Neural progenitor cell (in vitro differentiated cells): ENCODE results near the gene ARHGAP4. TPM values are rescaled to one million over a fixed set of nuclear protein-coding genes. Genes with fewer than 3 reads are reported as not detected.

ENCODE experiments used
- DNase-seq: peaks from one replicate; pipeline ENCODE4 v3.0.0-alpha.2; 2016; ENCODE audit warnings: low spot score
- H2AFZ ChIP-seq: fragments of 200-600 bp; sonication (generic); replicated peaks from 2 replicates; pipeline ENCODE4 v1.6.1; 2016; ENCODE audit warnings: antibody characterized with exemption
- H3F3A ChIP-seq: fragments of 200-600 bp; sonication (generic); 2 replicates; pipeline ENCODE4 v1.6.1; 2016; ENCODE audit warnings: antibody characterized with exemption, low read depth
- H3K27ac ChIP-seq: fragments of 200-600 bp; sonication (generic); 2 replicates; pipeline ENCODE4 v1.5.1; 2016; ENCODE audit warnings: mild to moderate bottlenecking
- H3K27me3 ChIP-seq: fragments of 200-600 bp; sonication (generic); 2 replicates; pipeline ENCODE4 v1.6.1; 2016; ENCODE audit warnings: mild to moderate bottlenecking, moderate library complexity
- H3K36me3 ChIP-seq: fragments of 200-600 bp; sonication (generic); 2 replicates; pipeline ENCODE4 v1.5.1; 2016
- H3K4me1 ChIP-seq: fragments of 200-600 bp; sonication (generic); 2 replicates; pipeline ENCODE4 v1.6.1; 2016; ENCODE audit warnings: mixed run types
- H3K4me2 ChIP-seq: fragments of 200-600 bp; sonication (generic); 2 replicates; pipeline ENCODE4 v1.6.1; 2016
- H3K4me3 ChIP-seq: fragments of 200-600 bp; sonication (generic); 2 replicates; pipeline ENCODE4 v1.5.1; 2016
- H3K79me2 ChIP-seq: fragments of 200-600 bp; sonication (generic); 2 replicates; pipeline ENCODE4 v1.6.1; 2016; ENCODE audit warnings: low read depth
- H3K9ac ChIP-seq: fragments of 200-600 bp; sonication (generic); 2 replicates; pipeline ENCODE4 v1.6.1; 2016
- H3K9me3 ChIP-seq: fragments of 200-600 bp; sonication (generic); 2 replicates; pipeline ENCODE4 v1.5.1; 2016; ENCODE audit warnings: low read depth
- H4K20me1 ChIP-seq: fragments of 200-600 bp; sonication (generic); 2 replicates; pipeline ENCODE4 v1.6.1; 2016; ENCODE audit warnings: low read depth
- H3K27ac Mint-ChIP-seq: 3 replicates; pipeline ENCODE4 v1.8.0; 2021; ENCODE audit warnings: mixed read lengths
- H3K27me3 Mint-ChIP-seq: 2 replicates; pipeline ENCODE4 v1.8.0; 2022; ENCODE audit warnings: low read depth, mild to moderate bottlenecking, inconsistent platforms, moderate library complexity, mixed read lengths; ENCODE audit not compliant: insufficient read depth
- H3K36me3 Mint-ChIP-seq: 3 replicates; pipeline ENCODE4 v1.8.0; 2021; ENCODE audit warnings: mixed read lengths
- H3K4me1 Mint-ChIP-seq: 3 replicates; pipeline ENCODE4 v1.8.0; 2021; ENCODE audit warnings: mixed read lengths
- H3K4me3 Mint-ChIP-seq: 3 replicates; pipeline ENCODE4 v1.8.0; 2021; ENCODE audit warnings: mild to moderate bottlenecking, moderate library complexity, mixed read lengths
- H3K9me3 Mint-ChIP-seq: 3 replicates; pipeline ENCODE4 v1.8.0; 2020; ENCODE audit warnings: mixed read lengths
- EZH2 ChIP-seq: fragments of 200-600 bp; sonication (generic); IDR thresholded peaks from 2 replicates; pipeline ENCODE4 v1.6.1; 2017; ENCODE audit warnings: antibody characterized with exemption, mild to moderate bottlenecking, moderate library complexity
- EZH2phosphoT487 ChIP-seq: fragments of 200-600 bp; sonication (generic); IDR thresholded peaks from 2 replicates; pipeline ENCODE4 v1.6.1; 2017; ENCODE audit warnings: antibody characterized with exemption
- total RNA-seq: library from RNA; depleted of rRNA; stranded (reverse); fragments of >200 nt; gene quantifications from 2 replicates; pipeline ENCODE4 v1.2.3, GENCODE V29; 2015; ENCODE audit warnings: low replicate concordance
- TF ChIP-seq, protein P1 (sequence below): fragments of 200-600 bp; sonication (generic); IDR thresholded peaks from 2 replicates; pipeline ENCODE4 v1.5.1; 2017; ENCODE audit warnings: antibody characterized with exemption, mild to moderate bottlenecking

The ARHGAP4 gene
- total RNA-seq, 1 donor from 2014 or later = 5.1 TPM

DNA sequence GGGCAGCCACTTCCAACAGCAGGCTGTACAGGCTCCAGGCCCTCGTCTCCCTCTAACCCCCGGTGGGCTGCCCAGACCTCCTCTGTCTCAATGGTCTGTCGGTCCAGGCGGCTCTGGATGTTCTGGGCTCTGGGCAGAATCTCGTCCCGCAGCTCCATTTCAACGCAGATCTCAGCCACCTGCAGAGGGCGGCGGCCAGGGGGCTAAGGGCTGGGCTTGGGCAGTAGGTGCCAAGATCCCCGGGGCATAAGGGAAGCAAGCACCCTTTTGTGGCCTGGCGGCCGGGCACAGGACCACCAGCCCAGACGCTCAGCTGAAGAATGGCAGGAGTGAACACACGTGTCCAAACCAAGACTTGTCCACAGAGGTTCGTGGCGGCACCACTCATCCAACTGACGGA lies 12.4 kb downstream of the ARHGAP4 start:
- H3K9ac ChIP-seq = no peak overlapping the region
- H4K20me1 ChIP-seq = no peaks in the 10 kb centered on the region
- H3K27me3 ChIP-seq = no peaks in the 10 kb centered on the region
- H3K36me3 Mint-ChIP-seq = no peaks in the 10 kb centered on the region
- no peaks in the 10 kb centered on the region for H3K9me3 ChIP-seq
- no peaks in the 10 kb centered on the region for H3F3A ChIP-seq
- no peak overlapping the region for H3K4me3 ChIP-seq
- no peak overlapping the region for H2AFZ ChIP-seq
- H3K4me1 ChIP-seq = no peaks in the 10 kb centered on the region
- no peak overlapping the region for H3K27ac Mint-ChIP-seq
- no peak overlapping the region for H3K4me3 Mint-ChIP-seq
- H3K27ac ChIP-seq = no peak overlapping the region
- peaks cover 8% of the 10 kb centered on the region for H3K4me1 Mint-ChIP-seq
- no peaks in the 10 kb centered on the region for H3K79me2 ChIP-seq
- no peaks in the 10 kb centered on the region for H3K36me3 ChIP-seq
- H3K9me3 Mint-ChIP-seq = peaks cover 26% of the 10 kb centered on the region
- no peak for TF ChIP-seq EZH2phosphoT487
- TF ChIP-seq EZH2 = no peak
- TF ChIP-seq, protein P1, sequence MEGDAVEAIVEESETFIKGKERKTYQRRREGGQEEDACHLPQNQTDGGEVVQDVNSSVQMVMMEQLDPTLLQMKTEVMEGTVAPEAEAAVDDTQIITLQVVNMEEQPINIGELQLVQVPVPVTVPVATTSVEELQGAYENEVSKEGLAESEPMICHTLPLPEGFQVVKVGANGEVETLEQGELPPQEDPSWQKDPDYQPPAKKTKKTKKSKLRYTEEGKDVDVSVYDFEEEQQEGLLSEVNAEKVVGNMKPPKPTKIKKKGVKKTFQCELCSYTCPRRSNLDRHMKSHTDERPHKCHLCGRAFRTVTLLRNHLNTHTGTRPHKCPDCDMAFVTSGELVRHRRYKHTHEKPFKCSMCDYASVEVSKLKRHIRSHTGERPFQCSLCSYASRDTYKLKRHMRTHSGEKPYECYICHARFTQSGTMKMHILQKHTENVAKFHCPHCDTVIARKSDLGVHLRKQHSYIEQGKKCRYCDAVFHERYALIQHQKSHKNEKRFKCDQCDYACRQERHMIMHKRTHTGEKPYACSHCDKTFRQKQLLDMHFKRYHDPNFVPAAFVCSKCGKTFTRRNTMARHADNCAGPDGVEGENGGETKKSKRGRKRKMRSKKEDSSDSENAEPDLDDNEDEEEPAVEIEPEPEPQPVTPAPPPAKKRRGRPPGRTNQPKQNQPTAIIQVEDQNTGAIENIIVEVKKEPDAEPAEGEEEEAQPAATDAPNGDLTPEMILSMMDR = no peak
- DNase-seq = no peak
- H3K4me2 ChIP-seq = no peak overlapping the region
- H3K27me3 Mint-ChIP-seq = no peaks in the 10 kb centered on the region

DNA sequence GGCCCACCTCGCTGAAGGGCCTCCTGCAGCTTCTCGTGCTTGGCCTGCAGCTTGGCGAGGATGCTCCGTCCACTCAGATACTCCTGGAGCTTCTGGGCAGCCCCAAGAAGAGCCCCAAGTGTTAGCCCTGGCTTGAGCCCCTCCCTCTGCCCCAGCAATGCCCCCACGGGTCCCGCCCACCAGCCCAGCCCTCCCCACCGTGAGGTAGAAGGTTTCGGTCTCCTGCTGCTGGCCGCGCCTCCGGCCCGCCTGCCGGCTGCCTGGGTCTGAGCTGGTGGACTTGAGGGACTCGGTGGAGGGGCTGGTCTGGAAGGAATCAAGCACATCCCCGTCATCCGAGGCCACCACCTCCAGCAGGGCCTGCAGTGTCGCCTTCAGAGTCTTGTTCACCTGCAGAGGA lies 12.9 kb downstream of the ARHGAP4 start:
- no peaks in the 10 kb centered on the region for H3K4me1 ChIP-seq
- no peaks in the 10 kb centered on the region for H3K79me2 ChIP-seq
- no peaks in the 10 kb centered on the region for H4K20me1 ChIP-seq
- H3K27me3 ChIP-seq = no peaks in the 10 kb centered on the region
- no peak for TF ChIP-seq EZH2phosphoT487
- TF ChIP-seq EZH2 = no peak
- TF ChIP-seq, protein P1 = no peak
- no peak overlapping the region for H3K27ac ChIP-seq
- no peaks in the 10 kb centered on the region for H3K36me3 Mint-ChIP-seq
- peaks cover 8% of the 10 kb centered on the region for H3K4me1 Mint-ChIP-seq
- no peak overlapping the region for H3K4me3 ChIP-seq
- H3K36me3 ChIP-seq = no peaks in the 10 kb centered on the region
- no peak overlapping the region for H2AFZ ChIP-seq
- peaks cover 26% of the 10 kb centered on the region for H3K9me3 Mint-ChIP-seq
- no peaks in the 10 kb centered on the region for H3F3A ChIP-seq
- no peaks in the 10 kb centered on the region for H3K27me3 Mint-ChIP-seq
- H3K4me3 Mint-ChIP-seq = no peak overlapping the region
- no peaks in the 10 kb centered on the region for H3K9me3 ChIP-seq
- no peak for DNase-seq
- no peak overlapping the region for H3K4me2 ChIP-seq
- H3K27ac Mint-ChIP-seq = no peak overlapping the region
- no peak overlapping the region for H3K9ac ChIP-seq

DNA sequence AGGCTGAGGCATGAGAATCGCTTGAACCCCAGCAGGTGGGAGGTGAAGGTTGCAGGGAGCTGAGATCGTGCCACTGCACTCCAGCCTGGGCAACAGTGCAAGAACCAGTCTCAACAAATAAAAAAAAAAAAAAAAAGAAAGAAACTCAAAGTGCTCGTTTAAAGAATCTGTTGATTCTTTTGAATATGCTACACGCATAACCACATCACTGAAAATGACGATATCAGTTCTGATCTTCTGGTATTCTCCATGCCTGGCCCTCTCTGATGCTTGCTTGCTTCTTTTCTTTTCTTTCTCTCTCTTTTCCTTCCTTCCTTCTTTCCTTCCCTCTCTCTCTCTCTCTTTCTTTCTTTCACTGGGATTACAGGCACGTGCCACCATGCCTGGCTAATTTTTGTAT lies 14.3 kb downstream of the ARHGAP4 start:
- H3K4me1 ChIP-seq = no peaks in the 10 kb centered on the region
- no peaks in the 10 kb centered on the region for H3K27me3 Mint-ChIP-seq
- H3F3A ChIP-seq = no peaks in the 10 kb centered on the region
- no peaks in the 10 kb centered on the region for H3K36me3 Mint-ChIP-seq
- H4K20me1 ChIP-seq = no peaks in the 10 kb centered on the region
- no peak overlapping the region for H3K27ac ChIP-seq
- H3K4me3 ChIP-seq = no peak overlapping the region
- no peak overlapping the region for H3K4me2 ChIP-seq
- no peak for DNase-seq
- H2AFZ ChIP-seq = no peak overlapping the region
- no peaks in the 10 kb centered on the region for H3K9me3 ChIP-seq
- no peak overlapping the region for H3K4me3 Mint-ChIP-seq
- no peaks in the 10 kb centered on the region for H3K27me3 ChIP-seq
- H3K9ac ChIP-seq = no peak overlapping the region
- no peaks in the 10 kb centered on the region for H3K36me3 ChIP-seq
- peaks cover 23% of the 10 kb centered on the region for H3K9me3 Mint-ChIP-seq
- peaks cover 4% of the 10 kb centered on the region for H3K4me1 Mint-ChIP-seq
- no peaks in the 10 kb centered on the region for H3K79me2 ChIP-seq
- peak overlapping the region; percentile 72 for H3K27ac Mint-ChIP-seq
- TF ChIP-seq EZH2 = no peak
- TF ChIP-seq, protein P1 = no peak
